NCI-H1105 (cell line): ENCODE measurements around the gene MTHFS.

Source experiments
- DNase-seq: peaks from one replicate; lab custom pipeline; 2025; lab: John Stamatoyannopoulos, UW

MTHFS gene

DNA sequence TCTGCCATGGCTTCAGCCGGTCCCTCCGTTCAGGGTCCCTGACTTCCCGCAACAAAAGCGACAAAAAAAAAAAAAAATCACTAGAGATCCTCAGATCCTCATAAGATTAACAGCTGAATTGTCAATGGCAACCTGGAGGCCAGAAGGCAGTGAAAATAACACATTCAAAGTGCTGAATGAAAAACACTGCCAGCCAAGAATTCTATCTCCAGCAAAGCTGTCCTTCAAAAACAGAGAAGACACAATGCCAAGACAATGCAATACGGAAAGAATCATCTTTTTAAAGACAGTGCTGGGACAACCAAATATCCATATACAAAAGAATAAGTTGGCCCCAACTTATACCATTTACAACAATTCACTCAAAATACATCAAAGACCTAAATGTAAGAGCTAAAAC is 21.6 kb downstream of the MTHFS start:
- no peak for DNase-seq

DNA sequence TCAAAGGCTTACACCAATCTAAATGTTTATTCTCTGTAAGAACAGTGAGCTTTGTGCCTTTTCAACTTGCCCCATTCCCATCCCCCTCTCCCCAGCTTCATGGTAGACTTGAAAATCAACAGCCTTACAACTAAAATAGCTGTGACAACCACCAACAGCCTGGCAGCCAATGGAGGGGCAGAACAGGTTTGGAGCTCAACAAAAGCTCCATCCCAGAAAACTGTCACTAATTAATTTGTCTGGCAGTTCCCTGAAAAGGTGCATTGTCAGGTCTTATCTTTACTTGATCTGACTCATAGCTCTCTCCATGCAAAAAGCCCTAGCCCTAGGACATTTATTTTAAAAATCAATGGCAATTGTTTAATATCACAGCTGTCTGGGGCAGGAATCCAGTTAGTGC is 22.6 kb downstream of the MTHFS start:
- DNase-seq = no peak

DNA sequence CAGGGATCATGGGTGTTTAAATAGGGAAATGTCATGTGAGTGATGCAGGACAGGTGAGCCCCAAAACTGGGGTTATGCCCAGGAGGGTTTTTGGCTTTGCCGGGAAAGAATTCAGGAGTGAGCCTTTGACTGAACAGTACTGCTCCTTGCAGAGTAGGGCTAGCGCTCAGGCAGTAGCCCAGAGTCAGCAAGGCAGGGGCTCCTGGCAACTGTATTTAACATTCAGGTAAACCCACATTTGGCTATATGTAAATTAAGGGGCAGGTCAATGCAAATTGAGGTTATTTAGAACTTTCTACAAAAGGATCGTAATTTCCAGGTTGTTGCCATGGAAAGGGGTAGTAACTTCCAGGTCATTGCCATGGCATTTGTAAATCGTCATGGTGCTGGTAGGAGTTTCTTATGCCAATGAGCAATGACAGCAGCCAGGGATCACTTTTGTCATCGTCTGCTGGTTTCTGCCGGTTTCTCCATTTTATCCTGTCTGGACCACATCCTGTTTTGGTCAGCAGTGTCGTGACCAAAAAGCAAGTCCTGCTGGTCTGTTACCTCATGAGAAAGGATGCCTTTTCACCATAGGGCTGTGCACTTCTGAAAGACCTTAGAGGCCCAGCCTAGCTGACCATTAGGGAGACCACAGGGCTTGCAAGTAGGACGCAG is 24.3 kb downstream of the MTHFS start:
- no peak for DNase-seq

DNA sequence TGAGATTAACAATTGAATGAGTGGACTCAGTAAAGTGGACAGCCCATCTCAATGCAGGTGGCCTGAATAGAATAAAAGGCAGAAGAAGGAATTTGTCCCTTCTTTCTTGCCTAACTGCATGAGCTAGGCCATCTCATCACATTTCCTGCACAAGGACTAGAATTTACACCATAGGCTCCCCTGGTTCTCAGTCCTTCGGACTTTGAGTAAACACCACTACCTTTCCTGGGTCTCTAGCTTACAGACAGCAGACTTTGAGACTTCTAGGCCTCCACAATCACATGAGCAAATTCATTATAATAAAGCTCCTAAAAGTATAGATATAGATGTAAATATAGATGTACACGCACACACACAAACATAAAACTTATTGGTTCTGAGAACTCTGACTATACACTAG is 28.3 kb downstream of the MTHFS start:
- DNase-seq = no peak

DNA sequence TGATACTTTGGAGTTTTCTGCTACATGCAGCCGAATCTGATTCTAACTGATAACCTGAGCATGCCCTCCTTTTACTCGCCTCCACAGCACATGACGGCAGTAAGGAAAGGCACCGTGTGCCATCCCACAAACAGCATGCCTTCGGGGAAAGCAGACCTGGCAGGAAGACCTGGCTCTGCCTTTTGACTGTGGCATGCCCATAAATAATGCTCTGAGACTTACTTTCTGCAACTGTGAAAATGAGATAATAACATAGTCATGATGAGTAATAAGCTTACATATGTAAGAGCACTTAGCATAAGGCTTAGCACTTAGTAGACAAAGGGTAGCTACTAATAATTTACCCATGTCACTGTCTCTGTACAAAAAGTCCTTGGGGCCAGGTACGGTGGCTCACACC is 32.9 kb downstream of the MTHFS start:
- DNase-seq = no peak

DNA sequence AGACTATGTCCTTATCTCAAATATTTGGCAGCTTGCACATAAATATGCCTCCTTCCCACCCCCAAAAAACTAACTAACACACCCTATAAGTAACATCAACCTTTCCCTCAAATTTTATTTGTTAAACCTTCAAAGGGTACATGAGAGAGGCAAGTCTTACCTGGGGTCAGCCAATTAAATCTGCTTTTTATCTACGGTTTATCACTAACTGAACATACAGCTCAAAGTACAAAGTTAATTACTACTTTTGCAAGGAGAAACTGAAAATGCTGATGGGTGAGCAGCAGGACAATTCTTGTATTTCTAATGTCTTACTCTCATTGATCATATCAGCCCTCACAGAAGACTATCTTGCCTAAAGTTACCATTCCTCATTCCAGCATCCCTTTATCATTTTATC is 34.6 kb downstream of the MTHFS start:
- no peak for DNase-seq

DNA sequence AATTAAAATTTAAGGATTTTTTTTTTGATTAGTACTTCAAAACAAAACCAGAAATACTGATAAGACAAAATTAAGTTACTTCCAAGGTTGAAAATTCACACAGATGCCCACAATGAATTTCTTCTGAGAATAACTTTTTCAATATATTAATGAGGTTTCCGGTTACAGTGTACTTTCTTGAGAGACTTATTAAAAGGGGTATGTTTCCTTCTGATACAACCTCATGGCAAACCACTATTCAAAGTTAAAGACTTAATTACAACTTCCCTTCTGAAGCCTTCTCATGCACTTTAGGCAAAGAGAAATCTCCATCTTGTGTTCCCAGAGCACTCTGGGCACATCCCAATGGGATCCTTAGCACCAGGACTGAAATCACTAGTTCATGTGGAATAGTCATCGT is 36.2 kb downstream of the MTHFS start:
- no peak for DNase-seq

DNA sequence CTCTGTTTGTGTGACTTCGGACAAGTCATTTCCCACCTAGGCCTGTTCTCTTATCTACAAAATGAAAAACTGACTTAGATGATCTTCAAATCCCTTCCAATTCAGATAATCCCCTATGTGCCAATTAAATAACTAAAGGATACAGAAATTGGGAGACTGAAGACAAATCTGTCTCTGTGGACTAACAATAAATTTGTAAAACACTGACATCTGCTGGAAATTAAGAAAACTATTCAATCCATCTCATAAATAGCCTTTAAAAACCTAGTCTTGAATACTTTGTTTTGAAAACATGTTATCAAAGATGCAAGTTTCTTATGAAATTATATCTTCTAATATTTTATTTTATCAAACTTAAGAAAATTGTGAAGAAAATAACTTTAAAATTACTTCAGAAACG is 38.3 kb downstream of the MTHFS start:
- DNase-seq = no peak

DNA sequence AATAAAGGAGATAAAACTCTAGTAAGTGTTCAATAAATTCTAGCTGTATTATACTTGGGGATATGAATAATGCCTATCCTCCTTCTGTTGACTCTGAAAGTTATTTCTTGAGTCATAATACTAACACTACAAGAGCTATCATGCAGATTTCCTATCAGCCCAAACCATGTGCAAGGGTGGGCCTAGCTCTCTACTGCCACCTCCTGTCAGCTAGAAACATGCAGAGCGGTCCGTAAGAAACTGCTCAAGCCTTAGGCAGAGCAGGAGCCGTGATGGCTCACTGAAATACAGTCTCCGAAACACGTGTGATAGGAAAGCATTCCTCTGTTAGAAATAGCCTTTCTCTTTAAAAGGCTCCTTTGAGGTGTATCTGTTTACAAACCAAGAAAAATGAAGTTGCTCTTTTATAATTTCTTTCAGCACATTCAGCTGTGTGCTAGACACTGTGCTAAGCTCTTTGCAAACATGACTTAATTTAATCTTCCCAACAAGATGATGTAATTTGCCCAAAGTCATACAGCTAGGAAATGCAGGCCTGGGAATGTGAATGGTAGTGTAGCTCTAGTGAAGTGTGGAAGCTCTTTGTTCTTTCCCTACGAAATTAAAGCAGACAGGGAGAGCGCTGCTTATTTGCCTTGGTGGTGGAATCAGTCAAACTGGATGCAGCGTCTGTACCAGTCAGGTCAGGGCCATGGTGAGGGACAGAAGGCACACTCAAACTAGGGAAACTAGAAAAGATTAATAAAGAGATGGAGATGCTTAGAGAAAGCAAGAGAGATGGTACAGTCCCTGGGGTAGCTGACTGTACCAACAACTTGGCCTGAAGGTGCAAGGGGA is 43.1 kb downstream of the MTHFS start:
- peak; percentile 32 for DNase-seq

DNA sequence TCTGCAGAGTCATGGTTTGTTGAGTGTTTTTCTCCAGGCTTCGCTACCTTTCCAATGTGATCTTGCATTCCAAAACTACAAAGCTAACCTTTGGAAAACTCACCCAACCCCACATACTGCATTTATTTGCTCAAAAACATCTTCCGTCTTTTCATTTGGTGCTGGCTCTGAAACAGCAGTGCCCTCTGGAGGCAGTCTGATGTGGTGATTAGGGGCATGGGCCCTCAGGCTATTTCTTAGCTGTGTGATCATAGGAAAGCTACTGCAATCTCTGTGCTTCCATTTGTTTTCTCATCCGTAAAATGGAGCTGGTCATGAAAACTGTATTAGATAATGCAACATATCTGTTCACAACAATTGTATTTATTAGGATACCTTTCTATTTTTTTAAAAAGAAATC is 47.0 kb downstream of the MTHFS start:
- no peak for DNase-seq

DNA sequence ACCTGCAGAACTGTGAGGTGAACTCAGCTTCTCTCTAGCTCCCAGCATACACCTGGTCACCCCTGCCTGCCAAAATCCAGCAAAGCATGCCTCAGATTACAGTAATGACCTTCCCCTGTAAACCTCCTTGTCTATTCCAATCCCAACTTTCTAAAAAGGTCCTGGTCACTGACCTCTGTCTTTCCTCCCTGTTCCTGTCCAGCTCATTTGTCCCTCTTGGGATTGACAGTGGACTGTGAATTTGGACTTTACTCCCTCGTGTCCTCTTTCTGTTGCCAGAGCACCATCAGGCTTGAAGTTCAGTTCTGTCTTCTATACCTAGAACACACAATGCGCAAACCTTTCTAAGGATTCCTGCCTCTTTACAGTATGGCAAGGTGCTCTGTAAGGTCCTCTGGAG is 50.3 kb downstream of the MTHFS start:
- DNase-seq = no peak

DNA sequence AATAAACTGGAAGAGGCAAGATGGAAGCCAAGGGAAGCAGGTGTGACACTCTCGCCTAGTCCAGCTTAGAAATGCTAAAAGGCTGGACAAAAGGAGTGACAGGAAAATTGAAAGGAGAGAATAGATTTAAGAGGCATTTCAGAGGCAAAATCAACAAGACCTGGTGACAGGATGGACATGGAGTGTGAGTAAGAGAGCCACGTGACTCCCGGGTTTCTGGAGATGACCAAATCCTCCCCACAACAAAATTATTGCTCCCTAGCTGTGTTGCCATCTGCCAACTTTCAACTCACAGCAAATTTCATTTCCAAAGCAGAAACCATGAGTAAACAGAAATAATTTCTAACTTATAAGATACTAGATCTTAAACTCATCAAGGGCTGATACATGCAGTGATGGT is 52.6 kb downstream of the MTHFS start:
- DNase-seq = no peak

DNA sequence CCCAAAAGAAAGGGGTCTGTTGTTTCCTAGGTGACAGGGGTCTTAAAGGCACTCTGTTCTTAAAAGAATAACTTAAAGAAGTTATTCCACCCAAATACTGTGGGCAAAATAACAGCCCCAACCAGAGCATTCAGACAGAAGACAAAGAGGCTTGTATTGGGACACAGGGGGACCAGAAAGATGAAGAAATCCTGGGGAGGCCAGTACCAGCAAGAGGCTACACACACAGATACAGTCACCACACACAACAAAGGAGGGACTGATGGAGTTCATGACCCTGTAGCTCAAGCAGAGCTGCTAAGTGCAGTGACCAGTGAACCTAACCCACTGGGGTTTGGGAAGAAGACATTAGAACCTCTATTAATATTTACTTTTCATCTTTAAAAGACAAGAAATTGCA is 59.0 kb downstream of the MTHFS start:
- DNase-seq = no peak

DNA sequence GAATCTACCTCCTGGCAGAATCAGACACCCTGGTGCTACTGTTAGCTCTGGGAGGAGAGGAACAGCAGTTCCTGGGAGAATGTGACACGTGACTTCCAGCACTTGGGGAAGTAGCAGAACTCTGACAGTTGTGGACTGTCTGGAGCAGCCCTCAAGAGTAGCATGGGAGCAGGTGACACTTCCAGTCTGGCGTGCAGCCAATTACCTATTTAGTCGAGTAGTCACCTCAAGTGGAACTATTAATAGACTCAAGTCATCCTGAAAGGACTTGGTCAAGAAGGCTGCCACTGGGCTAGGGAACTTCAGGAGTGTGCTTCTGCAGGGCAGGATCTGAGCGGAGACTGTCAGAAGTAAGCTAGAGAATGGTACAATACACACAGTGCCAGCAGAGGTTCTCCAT is 62.3 kb downstream of the MTHFS start:
- DNase-seq = peak; percentile 83

DNA sequence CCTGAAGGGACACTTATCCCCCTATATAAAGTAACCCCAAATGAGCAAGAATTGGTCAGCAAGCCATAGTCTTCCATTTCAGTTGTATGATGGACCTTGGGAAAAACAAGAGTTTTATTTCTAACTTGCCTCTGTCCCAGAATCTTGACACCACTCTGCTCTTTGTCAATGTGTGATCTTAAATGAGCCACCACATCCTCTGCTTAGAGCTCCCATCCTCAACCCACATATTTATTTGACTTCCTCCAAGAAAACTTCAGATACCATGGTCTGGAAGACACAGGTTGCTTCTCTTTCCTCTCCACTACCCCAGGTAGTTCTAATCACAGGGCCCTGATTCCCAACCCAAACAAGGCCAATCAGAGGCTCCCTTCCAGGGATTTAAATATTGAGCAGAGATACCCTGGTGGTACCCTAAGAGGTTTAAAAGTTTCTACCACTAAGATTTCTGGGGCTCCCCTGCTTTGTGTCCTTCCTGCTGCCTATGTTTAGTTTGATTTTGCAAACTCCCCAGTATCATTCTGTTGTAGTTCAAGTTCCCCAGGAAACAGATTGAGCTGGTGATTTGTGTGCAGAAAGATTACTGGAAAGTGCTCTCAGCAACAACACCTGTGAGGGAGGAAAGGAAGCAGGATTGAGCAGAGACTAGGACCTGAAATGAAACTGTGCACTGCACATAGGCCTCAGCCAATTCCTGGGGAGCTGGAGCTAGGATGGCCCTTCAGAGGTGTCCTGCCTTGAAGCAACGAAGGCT is 64.3 kb downstream of the MTHFS start:
- no peak for DNase-seq

DNA sequence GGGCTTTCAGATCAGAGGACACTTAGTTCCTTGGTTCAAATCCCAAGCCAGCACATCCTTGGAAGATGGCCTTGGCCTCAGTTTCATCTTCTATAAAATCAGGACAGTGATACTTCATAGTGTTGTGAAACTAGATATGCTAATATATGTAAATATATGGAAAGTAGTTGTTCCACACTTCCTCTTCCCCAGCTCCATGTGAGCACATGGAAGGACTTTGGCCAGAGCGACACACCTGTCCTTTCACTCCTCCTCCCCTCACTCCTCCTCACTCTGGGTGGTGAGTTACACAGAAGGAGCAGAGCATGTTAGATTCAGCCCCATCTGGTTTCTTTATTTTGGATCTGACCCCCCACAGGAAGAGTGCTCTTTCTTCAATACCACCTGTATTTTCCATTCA is 65.2 kb downstream of the MTHFS start:
- DNase-seq = no peak

DNA sequence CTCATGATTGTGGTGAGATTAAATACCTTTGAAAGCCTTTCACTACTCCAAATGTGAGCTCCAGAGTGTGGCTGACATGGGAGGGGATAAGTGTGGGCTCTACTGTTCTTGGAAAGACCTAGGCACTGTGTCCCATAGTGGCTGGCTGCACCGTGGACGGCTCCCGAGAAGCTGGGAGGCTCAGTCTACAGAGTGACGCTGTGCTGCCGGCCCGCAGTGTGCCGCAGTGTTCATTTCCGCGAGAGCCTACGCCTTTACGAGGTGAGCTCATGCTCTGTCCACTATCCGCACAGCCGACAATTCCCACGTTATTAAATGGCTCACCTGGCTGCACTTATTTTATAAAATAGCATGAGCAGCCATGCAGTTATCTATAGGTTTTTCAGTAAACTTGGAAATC is 66.9 kb downstream of the MTHFS start:
- no peak for DNase-seq

DNA sequence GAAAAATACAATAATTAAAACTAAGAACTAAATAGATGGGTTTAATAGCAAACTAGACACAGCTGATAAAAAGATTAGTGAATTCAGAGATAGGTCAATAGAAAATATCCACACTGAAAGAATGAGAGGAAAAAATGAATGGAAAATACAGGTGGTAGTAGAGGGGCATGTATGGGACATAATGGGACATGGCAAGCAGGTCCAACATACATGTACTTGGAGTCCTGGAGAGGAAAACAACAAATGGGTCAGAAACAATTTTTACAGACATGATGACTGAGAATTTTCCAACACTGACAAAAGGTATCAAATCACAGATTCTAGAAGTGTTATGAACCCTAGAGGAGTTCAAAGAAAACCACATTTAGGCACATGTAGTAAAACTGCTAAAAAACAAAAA is 68.4 kb downstream of the MTHFS start:
- DNase-seq = no peak

DNA sequence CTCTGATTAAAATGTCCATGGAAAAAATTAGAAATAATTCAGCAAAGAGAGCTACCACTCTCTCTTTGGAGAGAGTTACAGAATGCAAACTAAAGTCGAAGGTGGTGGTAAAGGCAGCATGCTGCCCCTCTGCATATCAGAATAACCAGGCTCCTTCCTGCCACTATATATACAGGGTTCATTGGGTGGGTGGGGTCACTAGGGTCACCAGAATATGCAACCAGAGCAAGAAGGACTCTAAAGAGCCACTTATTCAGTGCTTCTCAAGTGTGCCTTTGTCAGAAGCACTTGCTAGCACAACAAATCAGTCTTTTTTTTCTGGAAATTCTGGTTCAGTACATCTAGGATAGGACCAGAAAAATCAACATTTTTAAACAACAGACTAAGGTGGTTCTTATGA is 70.0 kb downstream of the MTHFS start:
- no peak for DNase-seq

DNA sequence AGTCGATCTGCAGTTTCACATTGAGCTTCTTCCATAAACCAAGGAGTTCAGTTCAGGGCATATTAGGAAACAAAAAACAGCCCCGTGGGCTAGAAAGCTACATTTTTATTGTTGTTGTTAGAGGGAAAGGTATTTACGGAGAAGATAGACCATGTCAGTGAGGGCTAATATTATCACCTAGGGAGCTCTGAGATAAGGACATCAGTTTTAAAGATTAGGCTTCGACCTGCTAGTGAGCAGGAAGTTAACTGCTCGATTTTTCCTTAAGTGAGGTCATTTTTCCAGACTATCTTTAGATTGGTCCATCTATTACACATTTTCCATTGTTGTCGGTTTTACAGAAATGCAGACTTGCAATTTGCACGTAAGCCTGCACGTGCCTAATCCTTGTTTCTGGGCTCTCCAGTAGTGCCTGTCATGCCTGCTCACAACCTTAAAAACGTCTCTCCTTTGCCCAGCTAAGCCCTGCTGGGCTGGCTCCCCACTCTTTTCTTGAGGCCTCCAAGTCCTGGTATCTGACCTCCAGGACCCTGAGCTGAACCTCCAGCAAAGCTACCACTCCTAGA is 72.6 kb downstream of the MTHFS start:
- DNase-seq = no peak

DNA sequence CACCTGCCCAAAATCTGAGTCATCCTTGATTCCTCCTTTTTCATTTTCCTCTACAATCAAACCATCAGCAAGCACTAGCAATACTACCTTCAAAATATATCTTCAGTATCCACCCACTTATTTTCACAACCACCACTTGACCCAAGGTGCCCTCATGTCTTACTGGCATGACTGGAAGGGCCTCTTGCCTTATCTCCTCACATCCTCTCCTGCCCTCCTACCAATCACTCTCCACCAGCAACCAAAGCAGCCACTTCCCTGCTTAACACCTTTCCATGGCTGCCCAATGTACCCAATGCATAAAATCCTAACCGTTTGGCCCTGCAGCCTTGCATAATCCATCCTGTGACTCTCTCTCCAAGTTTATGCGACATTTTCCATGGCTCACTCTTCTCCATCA is 76.0 kb downstream of the MTHFS start:
- no peak for DNase-seq

DNA sequence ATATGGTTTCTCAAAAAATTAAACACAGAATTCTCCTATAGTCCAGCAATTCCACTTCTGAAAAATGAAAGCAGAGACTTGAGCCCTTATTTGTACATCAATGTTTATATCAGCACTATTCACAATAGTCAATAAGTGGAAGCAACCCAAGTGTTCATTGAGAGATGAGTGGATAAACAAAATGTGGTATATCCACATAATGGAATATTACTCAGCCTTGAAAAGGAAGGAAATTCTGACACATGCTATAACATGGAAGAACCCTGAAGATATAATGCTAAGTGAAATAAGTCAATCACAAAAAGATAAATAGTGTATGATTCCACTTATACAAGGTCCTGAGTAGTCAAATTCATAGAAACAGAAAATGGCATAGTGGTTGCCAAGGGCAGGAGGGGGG is 76.6 kb downstream of the MTHFS start:
- no peak for DNase-seq

DNA sequence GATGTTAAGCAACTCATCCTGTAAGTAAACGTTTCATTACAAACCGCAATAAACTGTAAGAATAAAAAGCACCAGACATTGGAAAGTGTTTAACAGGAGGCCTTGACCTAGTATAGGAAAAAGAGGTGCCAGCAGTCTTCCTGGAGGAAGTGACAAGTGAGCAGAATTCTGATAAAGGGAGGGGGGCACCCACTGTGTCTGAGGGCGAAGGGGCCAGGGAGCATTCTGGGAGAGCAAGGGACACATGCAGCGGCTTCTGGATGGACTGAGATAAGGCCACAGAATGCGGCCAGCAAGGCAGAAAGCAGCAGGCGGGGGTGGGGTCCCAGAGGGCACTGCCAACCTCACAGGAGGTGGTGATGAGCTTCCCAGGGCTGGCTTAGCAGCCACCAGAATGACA is 80.2 kb downstream of the MTHFS start:
- no peak for DNase-seq
